Ovary (tissue), 3 donors: ENCODE data around the gene NEK9.

Experiments
- CTCF ChIP-seq, 3 donors: fragments of 450-650 bp in 2 of 3; fragments of 200-600 bp in 1 of 3; IDR thresholded peaks; one replicate each; pipeline versions ENCODE4 v1.5.1 to v1.8.0; 2016 to 2022; ENCODE audit warnings: antibody characterized with exemption in 3 of 3, mild to moderate bottlenecking in 1 of 3
- EP300 ChIP-seq: sonication (generic); formaldehyde crosslinking; IDR thresholded peaks from one replicate; pipeline ENCODE4 v1.6.1; 2017; ENCODE audit warnings: antibody characterized with exemption
- POLR2A ChIP-seq: fragments of 450-650 bp; IDR thresholded peaks from one replicate; pipeline ENCODE4 v1.6.1; 2017; ENCODE audit warnings: antibody characterized with exemption, mild to moderate bottlenecking, moderate library complexity
- donor health status: DM: no; HTN: no; CAD: no.

- TF ChIP-seq POLR2A = peak; percentile 77
- TF ChIP-seq CTCF (IDR thresholded peaks at IDR 0.05) = no peak
- TF ChIP-seq EP300 = no peak
Observed at GRCh38 chr14:75050852-75051555, 75.8 kb downstream of the NEK9 start, which contains the start of gene MLH3.
